Measurements from ENCODE around the gene ULK4.
A peak's percentile ranks its signal among the peaks of the same experiment; 100 is the strongest.
"Not testable (repeated sequence)": the region's sequence is repeated elsewhere in the genome, so short reads cannot be mapped to it uniquely, and the experiment has no call there.

Gene ULK4

DNA sequence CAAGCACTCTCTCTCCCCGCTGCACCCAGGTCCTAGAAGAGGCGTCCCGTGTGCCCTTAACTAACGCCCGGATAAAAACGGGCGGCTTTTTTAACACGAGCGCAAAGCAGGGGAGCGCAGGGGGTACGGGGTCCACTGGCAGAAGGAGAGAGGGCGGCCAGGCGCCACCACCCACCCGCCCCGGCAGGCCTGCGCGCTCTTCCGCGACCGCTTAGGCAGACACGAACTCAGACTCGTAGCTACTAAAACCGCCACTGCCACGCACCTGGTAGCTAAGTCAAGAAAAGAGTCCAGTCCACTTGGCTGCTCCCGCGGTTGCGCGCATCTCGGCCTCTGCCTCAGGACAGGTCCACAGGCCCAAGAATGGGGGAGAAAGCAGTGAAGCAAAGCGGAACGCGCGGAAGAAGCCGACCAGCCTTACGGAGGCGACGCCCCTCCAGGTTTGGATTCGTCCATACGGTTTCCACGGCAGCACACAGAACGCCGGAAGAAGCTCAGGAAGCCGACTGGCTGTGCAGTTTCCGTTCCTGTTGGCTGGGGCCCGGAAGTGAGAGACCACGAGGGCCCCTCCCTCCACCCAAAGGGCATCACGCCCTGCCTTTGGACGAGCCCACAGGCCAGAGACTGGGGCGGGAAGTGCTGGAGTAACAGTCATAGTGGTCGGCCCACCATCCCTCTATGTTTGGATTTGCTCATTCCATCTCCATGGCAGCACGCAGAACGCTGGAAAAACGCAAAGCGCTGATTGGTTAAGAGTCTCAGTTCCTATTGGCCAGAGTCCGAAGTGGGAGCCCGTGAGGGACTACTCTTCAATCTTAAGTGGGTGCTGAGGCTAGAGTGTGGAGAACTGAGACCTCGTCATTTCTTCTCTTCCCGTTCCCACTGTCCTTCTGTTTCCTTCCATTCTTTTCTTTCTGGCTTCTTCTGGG, at the start of gene ULK4:
TSS of gene ULK4 (minus strand) at position 353 of the 929 bp plus-strand sequence. CDS start 7,344 bp downstream, outside the sequence.
- peak; percentile 83 to 91 for DNase-seq (ENCODE audit: low read depth in 2 of 2, low spot score in 1 of 2)

DNA sequence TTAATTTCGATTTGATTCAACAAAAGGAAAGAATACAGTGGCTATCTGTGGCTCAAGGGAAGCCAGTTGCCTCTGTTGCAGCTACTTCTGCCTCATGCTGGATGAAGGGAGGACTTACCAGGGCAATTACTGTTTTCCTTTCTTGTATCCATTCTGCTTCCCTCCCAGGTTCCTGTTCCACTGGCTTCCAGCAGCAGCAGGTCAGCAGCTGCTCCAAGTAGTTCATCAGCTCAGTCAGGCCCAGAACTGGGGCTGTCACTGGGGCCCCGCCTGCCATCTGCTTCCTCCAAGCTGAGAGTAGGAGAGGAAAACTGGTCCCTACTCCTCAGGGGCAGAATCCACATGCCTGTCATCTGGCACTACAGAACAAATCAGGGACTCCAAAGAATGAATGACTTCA, 48.6 kb upstream of the ULK4 start:
- no peak for DNase-seq (ENCODE audit: low read depth in 2 of 2, low spot score in 1 of 2)

DNA sequence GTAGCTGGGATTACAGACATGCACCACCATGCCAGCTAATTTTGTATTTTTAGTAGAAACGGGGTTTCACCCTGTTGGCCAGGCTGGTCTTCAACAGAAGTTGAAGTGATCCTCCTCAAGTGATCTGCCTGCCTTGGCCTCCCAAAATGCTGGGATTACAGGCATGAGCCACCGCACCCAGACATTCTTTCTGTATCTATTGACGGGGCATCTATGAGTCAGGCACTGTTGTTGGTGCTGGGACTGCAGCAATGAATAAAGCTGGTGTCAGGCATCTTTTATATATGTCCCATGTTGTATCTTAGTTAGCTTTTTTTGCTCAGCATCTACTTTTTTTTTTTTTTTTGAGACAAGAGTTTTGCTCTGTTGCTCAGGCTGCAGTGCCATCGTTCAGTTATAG, 47.6 kb upstream of the ULK4 start:
- DNase-seq (ENCODE audit: low read depth in 2 of 2, low spot score in 1 of 2), result no peak

DNA sequence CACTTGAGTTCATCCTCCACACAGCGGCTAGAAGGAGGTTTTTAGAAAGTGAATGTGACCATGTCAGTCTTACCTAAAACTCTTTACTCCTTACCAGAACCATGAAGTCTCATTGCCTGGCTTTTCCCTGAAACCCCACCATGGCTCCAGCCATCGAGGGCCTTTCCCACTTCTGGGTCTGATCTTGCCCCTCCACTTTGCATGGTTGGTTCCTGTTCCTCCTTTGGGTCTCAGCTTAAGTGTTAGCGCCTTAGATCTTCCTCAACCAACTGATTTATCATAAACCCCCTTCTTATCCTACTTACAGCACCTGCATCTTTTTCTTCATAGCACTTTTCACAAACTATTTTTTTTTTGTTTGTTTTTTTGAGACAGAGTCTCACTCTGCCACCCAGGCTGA, 45.9 kb upstream of the ULK4 start:
- DNase-seq (ENCODE audit: low read depth in 2 of 2, low spot score in 1 of 2), result no peak

DNA sequence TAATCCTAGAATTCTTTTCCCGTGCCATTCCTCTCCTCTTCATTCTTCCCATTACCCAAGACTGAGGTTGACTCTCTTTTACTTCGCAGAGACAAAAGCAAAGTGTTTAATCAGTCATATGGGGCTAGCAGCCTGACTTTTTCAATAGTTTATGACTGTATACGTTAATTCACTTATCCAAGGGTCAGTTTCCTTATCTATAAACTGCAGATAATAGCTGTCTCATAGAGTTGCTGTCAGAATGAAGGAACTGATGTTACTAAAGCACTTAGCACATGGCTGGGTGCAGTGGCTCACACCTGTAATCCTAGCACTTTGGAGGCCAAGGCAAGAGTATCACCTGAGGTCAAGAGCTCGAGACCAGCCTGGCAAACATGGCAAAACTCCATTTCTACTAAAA, 43.5 kb upstream of the ULK4 start:
- no peak for DNase-seq (ENCODE audit: low read depth in 2 of 2, low spot score in 1 of 2)

DNA sequence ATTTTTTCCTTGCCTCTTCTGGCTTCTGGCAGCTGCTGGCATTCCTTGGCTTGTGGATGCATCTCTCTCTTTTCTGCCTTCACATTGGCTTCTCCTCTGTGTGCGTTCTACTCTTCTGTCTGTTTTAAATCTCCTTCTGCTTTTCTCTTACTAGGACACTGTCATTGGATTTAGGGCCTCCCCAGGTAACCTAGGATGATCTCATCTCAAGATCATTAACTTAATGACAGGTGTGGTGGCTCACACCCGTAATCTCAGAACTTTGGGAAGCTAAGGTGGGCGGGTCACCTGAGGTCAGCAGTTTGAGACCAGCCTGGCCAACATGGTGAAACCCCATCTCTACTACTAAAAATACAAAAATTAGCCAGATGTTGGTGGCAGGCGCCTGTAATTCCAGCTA, 40.9 kb upstream of the ULK4 start:
- DNase-seq (ENCODE audit: low read depth in 2 of 2, low spot score in 1 of 2), result no peak

DNA sequence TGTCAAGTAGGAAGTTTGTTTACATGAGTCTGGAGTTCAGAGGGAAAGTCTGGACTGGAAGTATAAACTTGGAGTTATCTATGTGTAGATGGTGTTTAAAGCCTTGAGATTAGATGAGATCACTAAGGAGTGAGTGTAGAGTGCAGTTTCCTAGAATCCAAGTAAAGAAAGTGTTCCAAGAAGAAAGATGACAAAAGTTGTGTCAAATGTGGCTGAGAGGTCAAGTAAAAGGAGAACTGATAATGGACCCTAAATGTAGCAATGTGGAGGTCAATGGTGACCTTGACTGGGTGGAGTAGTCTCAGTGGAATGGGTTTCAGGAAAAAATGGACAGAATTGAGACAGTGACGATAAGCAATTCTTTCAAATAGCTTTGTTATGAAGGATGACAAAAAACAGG, 39.9 kb upstream of the ULK4 start:
- no peak for DNase-seq (ENCODE audit: low read depth in 2 of 2, low spot score in 1 of 2)

DNA sequence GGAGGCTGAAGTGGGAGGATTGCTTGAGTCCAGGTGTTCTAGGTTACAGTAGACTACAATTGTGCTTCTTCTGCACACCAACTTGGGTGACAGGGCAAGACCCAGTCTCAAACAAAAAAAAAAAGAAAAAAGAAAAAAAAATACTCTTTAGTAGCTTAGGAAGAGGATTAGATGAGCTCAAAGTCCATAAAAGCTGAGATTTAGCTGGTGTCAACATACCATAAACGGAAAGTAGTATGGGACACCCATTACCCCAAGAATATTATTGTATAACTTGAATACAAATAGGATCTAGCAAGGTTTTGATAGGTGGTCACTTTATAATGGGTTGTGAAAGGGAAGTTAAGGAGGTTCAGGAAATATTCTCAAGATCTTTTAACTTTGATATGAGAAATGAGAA, 38.0 kb upstream of the ULK4 start:
- DNase-seq (ENCODE audit: low read depth in 2 of 2, low spot score in 1 of 2), result no peak

DNA sequence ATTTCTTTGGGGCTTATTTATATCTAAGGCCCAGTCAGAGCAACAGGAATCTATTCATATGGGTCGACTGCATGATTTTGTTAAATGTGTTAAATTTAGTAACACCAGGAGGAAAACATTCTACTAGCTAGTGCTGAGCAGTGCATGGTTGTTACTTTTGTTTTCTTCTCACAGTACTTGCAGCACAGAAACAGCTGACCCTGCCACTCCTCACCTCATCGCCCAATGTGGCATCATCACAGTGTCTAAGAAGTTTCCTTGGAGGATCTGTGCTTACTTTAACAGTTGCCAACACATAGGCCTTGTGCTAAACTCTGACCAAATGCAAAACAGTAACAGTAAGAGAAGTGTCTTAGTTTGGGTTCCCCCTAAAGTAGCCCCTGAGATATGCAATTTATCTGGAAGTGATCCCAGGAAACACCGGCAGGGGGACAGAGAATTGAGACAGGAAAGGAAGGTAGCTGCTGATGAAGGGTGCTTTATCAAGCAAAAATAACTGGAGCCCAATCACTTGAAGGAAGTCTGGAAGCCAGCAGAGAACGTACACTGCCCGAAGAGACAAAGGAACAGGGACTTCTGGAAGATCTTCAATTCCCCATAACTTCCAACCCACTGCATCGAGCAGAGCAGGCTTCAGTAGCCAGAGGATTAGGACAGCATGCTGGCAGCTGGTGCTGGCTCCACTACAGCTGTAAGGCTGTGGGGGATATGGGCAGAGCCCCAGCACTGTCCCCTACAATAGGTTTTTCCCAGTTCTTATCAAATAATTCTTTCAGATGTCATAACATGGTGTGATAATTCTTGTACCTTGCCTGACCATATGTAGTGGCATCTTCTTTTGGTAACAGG, 36.0 kb upstream of the ULK4 start:
- DNase-seq (ENCODE audit: low read depth in 2 of 2, low spot score in 1 of 2), result no peak

DNA sequence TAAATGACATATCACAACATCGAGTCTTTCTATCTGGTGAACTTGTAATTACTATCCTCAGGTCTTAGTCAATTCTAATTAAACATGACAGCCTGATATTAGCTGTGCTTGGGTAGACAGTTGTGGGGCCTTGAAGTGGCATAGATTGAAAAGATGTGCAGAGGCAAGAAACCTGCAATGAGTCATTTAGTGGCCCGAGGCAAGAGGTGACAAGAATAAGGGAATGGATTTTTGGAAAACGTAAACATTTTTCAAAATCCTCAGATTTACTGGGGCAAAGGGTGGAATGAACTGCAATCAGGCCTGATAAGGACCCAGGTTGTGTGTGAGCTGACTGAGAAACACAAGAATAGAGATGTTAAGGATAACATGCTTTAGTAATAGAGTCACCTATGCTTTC, 29.5 kb upstream of the ULK4 start:
- no peak for DNase-seq (ENCODE audit: low read depth in 2 of 2, low spot score in 1 of 2)

DNA sequence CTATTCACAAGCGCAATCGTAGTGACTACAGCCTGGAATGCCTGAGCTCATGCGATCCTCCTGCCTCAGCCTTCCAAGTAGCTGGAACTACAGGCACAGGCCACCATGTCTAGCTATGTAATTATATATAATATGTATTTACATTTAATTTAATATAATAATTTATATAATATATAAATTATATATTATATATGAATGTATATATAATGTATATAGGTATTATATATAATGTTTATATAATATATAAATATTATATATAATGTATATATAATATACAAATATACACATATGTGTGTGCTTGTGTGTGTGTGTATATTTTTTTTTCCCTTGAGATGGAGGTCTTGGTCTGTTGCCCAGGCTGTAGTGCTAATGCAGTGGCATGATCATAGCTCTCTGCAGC, 27.6 kb upstream of the ULK4 start:
- no peak for DNase-seq (ENCODE audit: low read depth in 2 of 2, low spot score in 1 of 2)

DNA sequence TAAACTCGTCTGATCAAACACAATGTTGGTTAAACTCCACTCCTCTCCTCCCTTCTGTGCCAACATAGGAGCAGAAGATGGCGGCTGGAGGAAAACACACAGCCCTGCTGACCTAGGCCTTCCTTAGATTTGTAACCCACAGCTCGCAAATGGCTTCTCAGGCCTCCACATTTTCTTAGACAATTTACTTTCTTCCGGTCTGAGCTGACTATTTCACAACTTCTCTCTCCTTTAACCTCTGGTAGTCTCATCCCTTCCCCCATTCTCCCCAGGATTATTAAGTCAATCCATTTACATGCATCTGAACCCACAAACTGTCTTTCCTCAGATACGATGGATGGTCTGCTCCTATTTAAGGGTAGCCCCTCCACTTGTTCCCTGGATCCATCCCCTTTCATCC, 25.7 kb upstream of the ULK4 start:
- DNase-seq (ENCODE audit: low read depth in 2 of 2, low spot score in 1 of 2), result no peak

DNA sequence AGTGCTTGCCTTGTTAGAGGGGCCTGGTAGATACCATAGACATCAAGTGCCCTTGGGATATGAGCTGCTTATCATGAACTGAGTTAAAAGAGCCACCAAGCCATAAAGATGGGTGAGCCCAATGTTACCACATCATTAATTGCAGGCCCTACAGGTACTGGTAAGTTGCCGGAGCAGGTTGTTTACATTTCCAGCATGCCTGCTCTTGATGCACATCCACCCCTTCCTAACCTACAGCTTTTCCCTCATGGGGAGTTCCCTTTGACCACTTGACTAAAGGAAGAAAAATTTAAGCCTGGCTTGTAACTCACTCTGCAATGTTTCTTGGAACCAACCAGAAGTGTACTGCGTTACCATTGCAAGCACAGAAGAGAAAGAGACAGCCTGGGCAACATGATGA, 24.7 kb upstream of the ULK4 start:
- no peak for DNase-seq (ENCODE audit: low read depth in 2 of 2, low spot score in 1 of 2)

DNA sequence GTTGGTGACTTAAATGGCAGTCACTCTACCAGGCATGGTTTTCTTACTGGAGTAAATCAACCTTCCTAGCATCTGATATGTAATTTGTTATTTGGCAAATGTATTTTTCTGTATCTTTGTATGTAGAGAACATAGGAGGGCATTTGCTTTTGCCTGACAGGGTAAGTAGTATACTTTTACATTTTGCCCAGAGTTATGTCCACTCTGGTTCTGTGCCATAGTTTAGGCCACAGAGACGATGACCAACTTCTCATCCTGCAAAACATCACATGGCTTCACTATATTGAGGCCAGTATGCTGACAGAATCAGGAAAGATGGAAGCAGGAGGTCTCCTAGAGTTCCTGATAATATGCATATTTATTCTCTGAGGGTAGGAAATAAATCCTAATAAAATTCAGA, 23.1 kb upstream of the ULK4 start:
- DNase-seq (ENCODE audit: low read depth in 2 of 2, low spot score in 1 of 2), result no peak

DNA sequence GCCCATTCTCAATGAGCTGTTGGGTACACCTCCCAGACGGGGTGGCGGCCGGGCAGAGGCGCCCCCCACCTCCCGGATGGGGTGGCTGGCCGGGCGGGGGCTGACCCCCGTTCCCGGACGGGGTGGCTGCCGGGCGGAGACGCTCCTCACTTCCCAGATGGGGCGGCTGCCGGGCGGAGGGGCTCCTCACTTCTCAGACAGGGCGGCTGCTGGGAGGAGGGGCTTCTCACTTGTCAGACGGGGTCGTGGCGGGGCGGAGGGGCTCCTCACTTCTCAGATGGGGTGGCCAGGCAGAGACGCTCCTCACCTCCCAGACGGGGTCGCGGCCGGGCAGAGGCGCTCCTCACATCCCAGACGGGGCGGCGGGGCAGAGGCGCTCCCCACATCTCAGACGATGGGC, 21.2 kb upstream of the ULK4 start:
- DNase-seq (ENCODE audit: low read depth in 2 of 2, low spot score in 1 of 2), result not testable (repeated sequence)

DNA sequence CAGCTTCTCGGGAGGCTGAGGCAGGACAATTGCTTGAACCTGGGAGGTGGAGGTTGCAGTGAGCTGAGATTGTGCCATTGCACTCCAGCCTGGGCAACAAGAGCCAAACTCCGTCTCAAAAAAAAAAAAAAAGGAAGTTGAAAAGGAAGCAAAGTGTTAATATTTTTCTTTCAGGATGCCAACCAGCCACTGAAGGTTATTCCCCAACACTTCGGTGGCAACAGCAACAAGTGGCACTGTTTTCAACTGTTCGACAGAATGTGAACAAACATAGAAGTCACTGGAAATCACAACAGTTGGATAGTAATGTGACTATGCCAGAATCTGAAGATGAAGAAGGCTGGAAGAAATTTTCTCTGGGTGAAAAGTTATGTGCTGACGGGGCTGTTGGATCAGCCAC, 15.5 kb upstream of the ULK4 start:
- not testable (repeated sequence) for DNase-seq (ENCODE audit: low read depth in 2 of 2, low spot score in 1 of 2)

DNA sequence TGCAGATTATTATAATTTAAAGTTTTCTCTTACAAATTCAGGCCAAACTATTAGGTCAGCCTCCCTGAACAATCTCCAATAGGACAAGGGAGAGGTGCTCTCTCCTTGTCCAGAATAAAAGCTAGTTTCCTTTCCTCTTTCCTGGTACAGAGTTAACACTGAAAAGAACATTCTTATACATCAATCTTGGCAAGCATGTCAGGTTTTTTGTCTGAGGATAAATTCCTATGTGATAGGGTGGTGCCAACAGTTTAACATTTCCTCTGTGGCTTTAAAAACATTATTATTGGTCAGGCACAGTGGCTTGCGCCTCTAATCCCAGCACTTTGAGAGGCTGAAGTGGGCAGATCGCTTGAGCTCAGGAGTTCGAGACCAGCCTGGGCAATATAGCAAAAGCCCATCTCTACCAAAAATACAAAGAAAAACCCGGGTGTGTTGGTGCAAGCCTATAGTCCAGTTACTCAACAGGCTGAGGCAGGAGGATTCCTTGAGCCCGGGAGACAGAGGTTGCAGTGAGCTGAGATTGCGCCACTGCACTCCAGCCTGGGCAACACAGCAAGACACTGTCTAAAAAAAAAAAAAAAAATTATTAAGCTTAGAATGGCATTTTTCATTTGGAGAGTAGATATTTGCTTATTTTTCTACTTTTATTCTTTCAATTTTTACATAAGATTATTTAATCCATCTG, 13.7 kb upstream of the ULK4 start:
- DNase-seq (ENCODE audit: low read depth in 2 of 2, low spot score in 1 of 2), result no peak

DNA sequence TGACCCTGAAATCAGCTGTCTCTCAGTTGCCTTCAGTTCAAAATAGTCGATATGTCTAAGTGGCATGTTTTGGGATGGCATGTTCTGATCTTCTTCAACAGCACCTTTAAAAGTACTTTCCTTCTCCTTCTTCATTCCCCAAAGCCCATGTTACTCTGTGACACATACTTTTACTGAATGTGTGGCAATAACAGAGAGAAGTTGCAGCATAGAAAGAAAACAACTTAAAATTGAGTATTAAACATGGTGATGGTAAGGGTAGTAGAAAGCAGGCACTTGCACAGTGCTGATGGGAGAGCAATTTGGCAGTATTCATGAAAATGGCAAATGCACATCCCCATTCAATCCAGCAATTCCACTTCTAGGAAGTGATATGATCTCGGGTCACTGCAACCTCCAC, 12.3 kb upstream of the ULK4 start:
- DNase-seq (ENCODE audit: low read depth in 2 of 2, low spot score in 1 of 2), result no peak

DNA sequence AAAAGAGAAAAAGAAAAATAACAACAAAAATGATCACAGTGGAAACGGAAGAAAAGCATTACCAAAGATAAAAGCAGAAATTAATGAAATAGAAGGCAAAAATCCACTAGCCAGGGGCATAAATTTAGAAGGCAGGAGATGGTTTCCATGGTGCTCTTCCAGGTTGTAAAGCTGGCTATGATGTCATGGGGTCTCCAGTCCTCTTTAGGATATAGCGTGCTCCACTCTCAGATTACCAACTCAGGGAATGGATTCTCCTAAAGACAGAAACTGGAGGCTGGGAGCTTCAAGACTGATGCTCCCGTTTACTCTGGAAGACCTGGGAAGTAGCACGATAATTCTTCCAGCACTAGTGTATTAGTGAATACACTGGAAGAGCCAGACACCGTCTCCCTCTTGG, 10.9 kb upstream of the ULK4 start:
- no peak for DNase-seq (ENCODE audit: low read depth in 2 of 2, low spot score in 1 of 2)

DNA sequence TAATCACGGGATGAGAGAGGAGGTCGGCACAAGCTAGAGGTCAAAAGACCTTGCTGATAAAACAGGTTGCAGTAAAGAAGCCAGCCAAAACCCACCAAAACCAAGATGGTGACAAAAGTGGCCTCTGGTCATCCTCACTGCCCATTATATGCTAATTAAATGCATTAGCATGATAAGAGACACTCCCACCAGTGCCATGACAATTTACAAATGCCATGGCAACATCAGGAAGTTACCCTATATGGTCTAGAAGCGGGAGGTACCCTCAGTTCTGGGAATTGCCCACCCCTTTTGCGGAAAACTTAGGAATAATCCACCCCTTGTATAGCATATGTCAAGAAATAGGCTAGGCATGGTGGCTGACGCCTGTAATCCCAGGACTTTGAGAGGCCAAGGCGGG, 4.3 kb upstream of the ULK4 start:
- DNase-seq (ENCODE audit: low read depth in 2 of 2, low spot score in 1 of 2), result no peak

DNA sequence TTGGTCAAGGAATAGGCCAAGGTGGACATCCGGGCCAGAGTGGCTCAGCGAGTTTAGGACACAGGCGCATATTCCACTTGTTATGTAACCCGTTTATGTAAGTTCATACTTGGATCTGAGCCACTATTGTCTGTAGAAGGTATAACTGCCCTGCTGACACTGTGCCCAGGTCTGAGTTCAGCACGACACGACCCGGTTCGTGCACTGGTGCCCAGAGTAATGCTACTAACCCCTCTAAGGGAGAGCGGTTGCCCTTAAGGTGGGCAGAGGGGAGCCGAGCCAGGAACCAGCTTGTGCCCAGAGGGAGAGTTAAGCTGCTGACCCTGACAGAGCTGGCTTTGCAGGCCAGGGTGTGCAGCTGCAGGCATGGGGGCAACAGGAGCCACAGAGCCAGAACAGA, 1.9 kb upstream of the ULK4 start:
- DNase-seq (ENCODE audit: low read depth in 2 of 2, low spot score in 1 of 2), result no peak

Measured in stimulated activated CD8-positive, alpha-beta memory T cell treated with anti-CD3 and anti-CD28 coated beads, Interleukin-4, amount 100 ng/mL, for 4 hours (primary cell).